HG03196 (cell line): ENCODE results near the gene BOLA3.
"Not testable (repeated sequence)": the region's sequence is repeated elsewhere in the genome, so short reads cannot be mapped to it uniquely, and the experiment has no call there.

Experiments
- ATAC-seq: cut with Tn5 transposase; IDR thresholded peaks from one replicate; pipeline ENCODE4 v1.9.1; 2021; ENCODE audit not compliant: unreplicated experiment

Gene BOLA3

GRCh38 chr2:74149570-74150319, 2.0 kb upstream of the BOLA3 start:
- no peak for ATAC-seq

- no peak for ATAC-seq
These were observed 1.5 kb upstream of the BOLA3 start for GRCh38 chr2:74149247-74149525.

- no peak for ATAC-seq
These were observed 940 bp upstream of the BOLA3 start for GRCh38 chr2:74148457-74149246.

- ATAC-seq: peak; percentile 20
These were observed 584 bp downstream of the BOLA3 start for GRCh38 chr2:74146929-74147726.

GRCh38 chr2:74142340-74142739, 5.4 kb downstream of the BOLA3 start:
- no peak for ATAC-seq

- ATAC-seq: no peak
These were observed 8.9 kb downstream of the BOLA3 start for GRCh38 chr2:74138600-74139323.

- ATAC-seq: no peak
These were observed 9.8 kb downstream of the BOLA3 start for GRCh38 chr2:74137651-74138599.

GRCh38 chr2:74131901-74132300, 15.8 kb downstream of the BOLA3 start:
- no peak for ATAC-seq

- ATAC-seq: no peak
These were observed 17.3 kb downstream of the BOLA3 start for GRCh38 chr2:74130211-74130995.

- ATAC-seq: no peak
These were observed 19.5 kb downstream of the BOLA3 start for GRCh38 chr2:74128206-74128605.

GRCh38 chr2:74123955-74124354, 23.8 kb downstream of the BOLA3 start:
- ATAC-seq: not testable (repeated sequence)

- not testable (repeated sequence) for ATAC-seq
These were observed 25.9 kb downstream of the BOLA3 start for GRCh38 chr2:74121846-74122245.

GRCh38 chr2:74119912-74120825, 27.5 kb downstream of the BOLA3 start:
- peak; percentile 97 for ATAC-seq

- no peak for ATAC-seq
These were observed 28.4 kb downstream of the BOLA3 start for GRCh38 chr2:74119339-74119738.

- no peak for ATAC-seq
These were observed 36.3 kb downstream of the BOLA3 start for GRCh38 chr2:74111380-74111779.

- no peak for ATAC-seq
These were observed 37.2 kb downstream of the BOLA3 start for GRCh38 chr2:74110537-74110936.

GRCh38 chr2:74109551-74109950, 38.2 kb downstream of the BOLA3 start:
- ATAC-seq: no peak

- ATAC-seq: no peak
These were observed 40.6 kb downstream of the BOLA3 start for GRCh38 chr2:74107071-74107470.
